NK-92 (cell line): ENCODE results near the gene SOCS3.
"Not testable (repeated sequence)": the region's sequence is repeated elsewhere in the genome, so short reads cannot be mapped to it uniquely, and the experiment has no call there.

ENCODE experiments used
- DNase-seq: peaks from one replicate; lab custom pipeline; 2025; ENCODE audit not compliant: unreplicated experiment; lab: John Stamatoyannopoulos, UW

The SOCS3 gene

GRCh38 chr17:78332991-78333390 is 26.9 kb downstream of the SOCS3 start:
- no peak for DNase-seq

- DNase-seq = not testable (repeated sequence)
Observed at GRCh38 chr17:78331355-78331754, 28.5 kb downstream of the SOCS3 start.

GRCh38 chr17:78330570-78331224 is 29.2 kb downstream of the SOCS3 start:
- DNase-seq = no peak

GRCh38 chr17:78329263-78330059 is 30.4 kb downstream of the SOCS3 start:
- DNase-seq = no peak

- no peak for DNase-seq
Observed at GRCh38 chr17:78327880-78328279, 32.0 kb downstream of the SOCS3 start.

- DNase-seq = no peak
Observed at GRCh38 chr17:78325076-78325687, 34.7 kb downstream of the SOCS3 start.

GRCh38 chr17:78324391-78325075 is 35.3 kb downstream of the SOCS3 start:
- no peak for DNase-seq

- DNase-seq = no peak
Observed at GRCh38 chr17:78323826-78324390, 36.0 kb downstream of the SOCS3 start.

GRCh38 chr17:78322858-78323455 is 36.9 kb downstream of the SOCS3 start:
- DNase-seq = no peak

- DNase-seq = no peak
Observed at GRCh38 chr17:78322327-78322857, 37.5 kb downstream of the SOCS3 start.

GRCh38 chr17:78318843-78319242 is 41.0 kb downstream of the SOCS3 start:
- DNase-seq = no peak

GRCh38 chr17:78318407-78318806 is 41.5 kb downstream of the SOCS3 start:
- DNase-seq = no peak

GRCh38 chr17:78317794-78318400 is 42.0 kb downstream of the SOCS3 start:
- DNase-seq = no peak

GRCh38 chr17:78316867-78317789 is 42.7 kb downstream of the SOCS3 start:
- DNase-seq = no peak

- DNase-seq = no peak
Observed at GRCh38 chr17:78316115-78316866, 43.6 kb downstream of the SOCS3 start.

GRCh38 chr17:78315355-78316114 is 44.3 kb downstream of the SOCS3 start:
- no peak for DNase-seq

GRCh38 chr17:78314683-78315354 is 45.1 kb downstream of the SOCS3 start:
- DNase-seq = no peak
